Forelimb muscle (tissue), 1 donor: ENCODE measurements around the gene TRAF5. TPM values are rescaled to one million over a fixed set of nuclear protein-coding genes. Genes with fewer than 3 reads are reported as not detected.

Experiments used
- DNase-seq: peaks from one replicate; pipeline ENCODE4 v3.0.0-alpha.2; 2013; ENCODE audit warnings: low read depth
- polyA plus RNA-seq: library from polyadenylated mRNA; unstranded; fragments of 120-200 nt; gene quantifications from one replicate; pipeline ENCODE4 v1.2.1, GENCODE V29; 2013; ENCODE audit not compliant: insufficient read length

Gene TRAF5
- polyA plus RNA-seq, 1 donor = 24.4 TPM

- DNase-seq = no peak
These were observed 94.3 kb downstream of the TRAF5 start for GRCh38 chr1:211420845-211421454.

- DNase-seq = no peak
These were observed 97.4 kb downstream of the TRAF5 start for GRCh38 chr1:211424018-211424417.

Other genes with a start within 250 kb of the TRAF5 start
- gene KCNH1, start 192.7 kb upstream of the TRAF5 start, polyA plus RNA-seq = 0.13 TPM
- 56.5 TPM for gene RCOR3, start 67.5 kb upstream of the TRAF5 start, polyA plus RNA-seq
- gene RD3, start 165.3 kb downstream of the TRAF5 start, polyA plus RNA-seq = 1.5 TPM